ENCODE data around the gene OPCML.

DNA sequence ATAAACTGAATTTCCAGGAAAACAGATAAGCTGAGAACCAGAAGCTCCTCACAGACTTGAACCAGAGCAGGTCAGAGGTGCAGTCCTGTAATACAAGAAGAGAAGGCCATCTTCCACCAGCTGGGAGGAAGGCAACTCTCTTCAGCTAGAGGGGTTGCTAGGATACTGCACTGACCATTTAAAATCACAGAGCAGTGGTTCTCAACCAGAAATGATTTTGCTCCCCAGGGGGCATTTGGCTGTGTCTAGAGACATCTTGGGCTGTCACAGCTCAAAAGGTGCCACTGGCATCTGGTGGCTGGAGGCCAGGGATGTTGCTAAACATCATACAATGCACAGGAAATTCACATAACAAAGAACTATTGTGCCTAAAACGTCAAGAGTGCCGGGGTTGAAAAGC lies 17.2 kb downstream of the OPCML start:
- TF ChIP-seq, protein P1, sequence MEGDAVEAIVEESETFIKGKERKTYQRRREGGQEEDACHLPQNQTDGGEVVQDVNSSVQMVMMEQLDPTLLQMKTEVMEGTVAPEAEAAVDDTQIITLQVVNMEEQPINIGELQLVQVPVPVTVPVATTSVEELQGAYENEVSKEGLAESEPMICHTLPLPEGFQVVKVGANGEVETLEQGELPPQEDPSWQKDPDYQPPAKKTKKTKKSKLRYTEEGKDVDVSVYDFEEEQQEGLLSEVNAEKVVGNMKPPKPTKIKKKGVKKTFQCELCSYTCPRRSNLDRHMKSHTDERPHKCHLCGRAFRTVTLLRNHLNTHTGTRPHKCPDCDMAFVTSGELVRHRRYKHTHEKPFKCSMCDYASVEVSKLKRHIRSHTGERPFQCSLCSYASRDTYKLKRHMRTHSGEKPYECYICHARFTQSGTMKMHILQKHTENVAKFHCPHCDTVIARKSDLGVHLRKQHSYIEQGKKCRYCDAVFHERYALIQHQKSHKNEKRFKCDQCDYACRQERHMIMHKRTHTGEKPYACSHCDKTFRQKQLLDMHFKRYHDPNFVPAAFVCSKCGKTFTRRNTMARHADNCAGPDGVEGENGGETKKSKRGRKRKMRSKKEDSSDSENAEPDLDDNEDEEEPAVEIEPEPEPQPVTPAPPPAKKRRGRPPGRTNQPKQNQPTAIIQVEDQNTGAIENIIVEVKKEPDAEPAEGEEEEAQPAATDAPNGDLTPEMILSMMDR (IDR thresholded peaks at IDR 0.05; ENCODE audit: poor library complexity, severe bottlenecking) = peak; percentile 27
- TF ChIP-seq EZH2 (IDR thresholded peaks at IDR 0.05; ENCODE audit: borderline replicate concordance, insufficient read depth, low read length, poor library complexity, severe bottlenecking) = no peak
- no peak for TF ChIP-seq SMC3 (conservative IDR thresholded peaks at IDR 0.05; ENCODE audit: poor library complexity)
- no peak for TF ChIP-seq POLR2AphosphoS5 (IDR thresholded peaks at IDR 0.05)
- TF ChIP-seq TAF1 (IDR thresholded peaks at IDR 0.05; ENCODE audit: low read depth) = no peak
- peak; percentile 37 for TF ChIP-seq RAD21 (conservative IDR thresholded peaks at IDR 0.05)
